ENCODE measurements around the gene AKIP1. TPM values are rescaled to one million over a fixed set of nuclear protein-coding genes. Genes with fewer than 3 reads are reported as not detected.

Gene AKIP1
- total RNA-seq, 1 experiment from 2014 or later, result 30.3 TPM

DNA sequence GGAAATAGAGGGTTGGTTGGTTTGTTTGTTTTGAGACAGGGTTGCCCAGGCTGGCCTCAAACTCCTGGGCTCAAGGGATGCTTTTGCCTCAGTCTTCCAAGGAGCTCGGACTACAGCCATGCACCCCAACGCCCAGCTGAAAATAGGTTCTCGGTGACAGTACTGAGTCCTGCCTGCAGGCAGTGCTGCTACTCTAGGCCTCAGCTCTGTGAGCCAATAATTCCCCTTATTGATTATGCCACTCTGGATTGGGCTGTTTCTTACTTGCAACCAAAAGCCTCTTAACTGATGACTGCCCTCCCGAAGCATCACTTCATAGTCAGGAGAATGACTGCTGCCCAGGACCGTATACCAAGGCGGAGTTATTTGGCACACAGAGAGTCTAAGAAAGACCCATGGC, 22.9 kb downstream of the AKIP1 start:
- Histone ChIP-seq H3K4me2 (ENCODE audit: low read length) (no peak overlapping the region), H3K27me3 (ENCODE audit: insufficient read depth, low read length) (no peaks in the 10 kb centered on the region), H3K4me3 (replicated peaks in 1 of 2; ENCODE audit: low read depth in 1 of 2, low read length in 2 of 2) (no peak overlapping the region), H3K9me2 (ENCODE audit: insufficient read depth) (no peaks in the 10 kb centered on the region), H3K36me3 (ENCODE audit: control insufficient read depth in 1 of 2, insufficient read depth in 2 of 2, low read length in 2 of 2) (no peaks in the 10 kb centered on the region), H3K79me2 (ENCODE audit: insufficient read depth, low read length) (no peaks in the 10 kb centered on the region), H3K27ac (ENCODE audit: low read depth, low read length) (no peak overlapping the region), H2AFZ (ENCODE audit: low read depth, low read length, poor library complexity, severe bottlenecking) (no peak overlapping the region), H3K9me3 (ENCODE audit: control insufficient read depth in 1 of 2, insufficient read depth in 1 of 2, low read depth in 1 of 2, low read length in 2 of 2) (no peaks in the 10 kb centered on the region), H4K20me1 (ENCODE audit: insufficient read depth) (no peaks in the 10 kb centered on the region), H3K9ac (ENCODE audit: low read length) (no peak overlapping the region), H3K4me1 (ENCODE audit: control insufficient read depth in 1 of 2, insufficient read depth in 2 of 2, low read length in 2 of 2) (peaks cover 12 to 20% of the 10 kb centered on the region in 2 experiments)
- DNase-seq (ENCODE audit: low read depth, low spot score), result no peak
- ChIA-PET CTCF (interaction anchor here (0.8 to 1.1 kb wide), 5 partner anchors 12 to 573 kb away, joined by 3 to 10 read pairs (median 4); partner anchors contain the start of gene TMEM9B), POLR2A (no interaction called here), RAD21 (ENCODE audit: low non-redundant PET in 1 of 2, low total read pairs in 2 of 2, uncharacterized antibody in 2 of 2, unreplicated experiment in 2 of 2) (no interaction called here)
- TF ChIP-seq POLR2A (IDR thresholded peaks at IDR 0.05; ENCODE audit: borderline replicate concordance, extremely low read depth, insufficient read depth, insufficient read length) (no peak), MAX (IDR thresholded peaks at IDR 0.05) (no peak), ZFX (IDR thresholded peaks at IDR 0.05) (no peak), EZH2phosphoT487 (IDR thresholded peaks at IDR 0.05; ENCODE audit: borderline replicate concordance) (no peak), POLR2AphosphoS5 (IDR thresholded peaks at IDR 0.05; ENCODE audit: low read depth, low read length) (no peak), RAD21 (IDR thresholded peaks at IDR 0.05; ENCODE audit: low read depth) (peak; percentile 47), FOSL1 (IDR thresholded peaks at IDR 0.05; ENCODE audit: low read depth) (no peak), SP1 (IDR thresholded peaks at IDR 0.05; ENCODE audit: low read depth) (no peak)
- TF ChIP-seq, protein P1, sequence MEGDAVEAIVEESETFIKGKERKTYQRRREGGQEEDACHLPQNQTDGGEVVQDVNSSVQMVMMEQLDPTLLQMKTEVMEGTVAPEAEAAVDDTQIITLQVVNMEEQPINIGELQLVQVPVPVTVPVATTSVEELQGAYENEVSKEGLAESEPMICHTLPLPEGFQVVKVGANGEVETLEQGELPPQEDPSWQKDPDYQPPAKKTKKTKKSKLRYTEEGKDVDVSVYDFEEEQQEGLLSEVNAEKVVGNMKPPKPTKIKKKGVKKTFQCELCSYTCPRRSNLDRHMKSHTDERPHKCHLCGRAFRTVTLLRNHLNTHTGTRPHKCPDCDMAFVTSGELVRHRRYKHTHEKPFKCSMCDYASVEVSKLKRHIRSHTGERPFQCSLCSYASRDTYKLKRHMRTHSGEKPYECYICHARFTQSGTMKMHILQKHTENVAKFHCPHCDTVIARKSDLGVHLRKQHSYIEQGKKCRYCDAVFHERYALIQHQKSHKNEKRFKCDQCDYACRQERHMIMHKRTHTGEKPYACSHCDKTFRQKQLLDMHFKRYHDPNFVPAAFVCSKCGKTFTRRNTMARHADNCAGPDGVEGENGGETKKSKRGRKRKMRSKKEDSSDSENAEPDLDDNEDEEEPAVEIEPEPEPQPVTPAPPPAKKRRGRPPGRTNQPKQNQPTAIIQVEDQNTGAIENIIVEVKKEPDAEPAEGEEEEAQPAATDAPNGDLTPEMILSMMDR (IDR thresholded peaks at IDR 0.05 in 2 of 3, conservative IDR thresholded peaks at IDR 0.05 in 1 of 3; ENCODE audit: borderline replicate concordance in 1 of 3, insufficient read depth in 1 of 3, low read depth in 2 of 3, low read length in 2 of 3), result peak in 2 of 3 experiments; percentile 33 to 46; a peak in 1 of 6 replicates
- intact Hi-C loops (cut with micrococcal nuclease), result no loop called here
- ATAC-seq, result peak; percentile 37
- no TSS peak for BruUV-seq (replicated peaks)
